Right atrium auricular region (tissue), 2 donors: ENCODE data around the gene IFNA16. TPM values are rescaled to one million over a fixed set of nuclear protein-coding genes. Genes with fewer than 3 reads are reported as not detected.
A peak's percentile ranks its signal among the peaks of the same experiment; 100 is the strongest.
"Not testable (repeated sequence)": the region's sequence is repeated elsewhere in the genome, so short reads cannot be mapped to it uniquely, and the experiment has no call there.

Experiments
- DNase-seq: peaks from one replicate; pipeline ENCODE4 v3.0.0-alpha.2; 2019; ENCODE audit warnings: low spot score
- H3K27ac ChIP-seq, 2 donors: fragments of 200-600 bp; sonication (generic); 1 replicate in 1 of 2; 2 replicates in 1 of 2; pipeline ENCODE4 v1.5.1; 2016 to 2019
- H3K27me3 ChIP-seq, 2 donors: fragments of 200-600 bp; sonication (generic); one replicate each; pipeline versions ENCODE4 v1.5.1 to v1.6.0; 2017 to 2019
- H3K36me3 ChIP-seq: fragments of 200-600 bp; sonication (generic); one replicate; pipeline ENCODE4 v1.5.1; 2016
- H3K4me1 ChIP-seq, 2 donors: fragments of 200-600 bp; sonication (generic); one replicate each; pipeline versions ENCODE4 v1.5.1 to v1.6.0; 2017 to 2019
- H3K4me3 ChIP-seq, 2 donors: fragments of 200-600 bp; sonication (generic); 1 replicate in 1 of 2; 2 replicates in 1 of 2; pipeline ENCODE4 v1.5.1; 2017 to 2019; ENCODE audit warnings: mild to moderate bottlenecking in 1 of 2, moderate library complexity in 1 of 2
- H3K9me3 ChIP-seq, 2 donors: fragments of 200-600 bp; sonication (generic); one replicate each; pipeline ENCODE4 v1.5.1; 2019
- total RNA-seq, 2 donors: library from RNA; depleted of rRNA; stranded (reverse); fragments of >200 nt; gene quantifications; one replicate each; pipeline ENCODE4 v1.1.0, GENCODE V29; 2016
- TF ChIP-seq, protein P1 (sequence below), 2 donors: fragments of 200-600 bp; sonication (generic); IDR thresholded peaks; one replicate each; pipeline ENCODE4 v1.5.1; 2019; ENCODE audit warnings: antibody characterized with exemption in 2 of 2

Gene IFNA16
- not detected for total RNA-seq

- H3K27ac ChIP-seq, H3K4me1 ChIP-seq, H3K4me3 ChIP-seq, H3K9me3 ChIP-seq, DNase-seq, H3K36me3 ChIP-seq, H3K27me3 ChIP-seq: not testable (repeated sequence)
These were observed at the start of gene IFNA16 for GRCh38 chr9:21217211-21217610. TSS of gene IFNA16 (minus strand) at chr9:21217311. CDS start at chr9:21217305, 6 bp downstream.

DNA sequence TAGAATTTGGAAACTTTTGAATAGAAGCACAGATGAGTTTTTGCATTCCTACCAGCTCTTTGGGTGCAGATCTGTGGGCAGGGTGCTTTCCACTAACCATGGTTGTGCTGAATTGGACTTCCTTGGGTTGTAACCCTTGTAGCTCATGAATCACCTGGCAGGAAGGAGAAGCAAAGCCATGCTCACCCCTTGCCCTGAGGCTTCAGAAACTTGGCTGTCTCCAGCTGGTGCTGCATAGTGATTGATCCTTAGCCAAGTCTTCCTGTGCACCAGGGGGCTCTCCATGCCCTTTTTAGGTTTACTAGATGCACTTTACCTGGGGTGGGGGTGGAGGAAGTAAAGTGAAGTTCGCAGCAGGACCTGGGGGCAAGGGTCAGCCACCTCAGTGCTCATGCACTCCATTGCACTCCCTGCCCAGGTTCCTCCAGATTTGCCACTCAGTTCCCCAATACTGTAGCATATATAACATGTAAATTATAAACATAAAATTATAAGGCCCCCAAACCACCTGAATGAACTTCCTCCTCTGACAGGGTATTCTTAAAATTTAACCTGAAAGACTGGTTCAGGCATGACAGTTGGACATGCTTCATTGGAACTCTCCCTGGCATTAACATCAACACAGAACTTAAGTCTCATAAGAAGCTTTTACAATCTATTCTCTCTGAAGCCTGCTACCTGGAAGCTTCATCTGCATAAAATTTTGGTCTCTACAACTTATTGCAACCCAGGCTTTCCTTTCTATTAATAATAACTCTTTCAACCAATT lies 48.5 kb upstream of the IFNA16 start:
- Histone ChIP-seq H3K4me3 (no peak overlapping the region), H3K27ac (no peak overlapping the region), H3K4me1 (no peaks in the 10 kb centered on the region), H3K36me3 (no peaks in the 10 kb centered on the region), H3K9me3 (no peaks in the 10 kb centered on the region), H3K27me3 (no peaks in the 10 kb centered on the region)
- TF ChIP-seq, protein P1, sequence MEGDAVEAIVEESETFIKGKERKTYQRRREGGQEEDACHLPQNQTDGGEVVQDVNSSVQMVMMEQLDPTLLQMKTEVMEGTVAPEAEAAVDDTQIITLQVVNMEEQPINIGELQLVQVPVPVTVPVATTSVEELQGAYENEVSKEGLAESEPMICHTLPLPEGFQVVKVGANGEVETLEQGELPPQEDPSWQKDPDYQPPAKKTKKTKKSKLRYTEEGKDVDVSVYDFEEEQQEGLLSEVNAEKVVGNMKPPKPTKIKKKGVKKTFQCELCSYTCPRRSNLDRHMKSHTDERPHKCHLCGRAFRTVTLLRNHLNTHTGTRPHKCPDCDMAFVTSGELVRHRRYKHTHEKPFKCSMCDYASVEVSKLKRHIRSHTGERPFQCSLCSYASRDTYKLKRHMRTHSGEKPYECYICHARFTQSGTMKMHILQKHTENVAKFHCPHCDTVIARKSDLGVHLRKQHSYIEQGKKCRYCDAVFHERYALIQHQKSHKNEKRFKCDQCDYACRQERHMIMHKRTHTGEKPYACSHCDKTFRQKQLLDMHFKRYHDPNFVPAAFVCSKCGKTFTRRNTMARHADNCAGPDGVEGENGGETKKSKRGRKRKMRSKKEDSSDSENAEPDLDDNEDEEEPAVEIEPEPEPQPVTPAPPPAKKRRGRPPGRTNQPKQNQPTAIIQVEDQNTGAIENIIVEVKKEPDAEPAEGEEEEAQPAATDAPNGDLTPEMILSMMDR (IDR thresholded peaks at IDR 0.05) = no peak
- DNase-seq = no peak

- Histone ChIP-seq H3K4me1 (peaks cover 0 to 8% of the 10 kb centered on the region in 2 donors), H3K4me3 (no peak overlapping the region), H3K9me3 (no peaks in the 10 kb centered on the region), H3K36me3 (no peaks in the 10 kb centered on the region), H3K27ac (no peak overlapping the region), H3K27me3 (no peaks in the 10 kb centered on the region)
- TF ChIP-seq, protein P1 (IDR thresholded peaks at IDR 0.05) = no peak
- DNase-seq = no peak
These were observed 38.6 kb upstream of the IFNA16 start for GRCh38 chr9:21255538-21256212.

DNA sequence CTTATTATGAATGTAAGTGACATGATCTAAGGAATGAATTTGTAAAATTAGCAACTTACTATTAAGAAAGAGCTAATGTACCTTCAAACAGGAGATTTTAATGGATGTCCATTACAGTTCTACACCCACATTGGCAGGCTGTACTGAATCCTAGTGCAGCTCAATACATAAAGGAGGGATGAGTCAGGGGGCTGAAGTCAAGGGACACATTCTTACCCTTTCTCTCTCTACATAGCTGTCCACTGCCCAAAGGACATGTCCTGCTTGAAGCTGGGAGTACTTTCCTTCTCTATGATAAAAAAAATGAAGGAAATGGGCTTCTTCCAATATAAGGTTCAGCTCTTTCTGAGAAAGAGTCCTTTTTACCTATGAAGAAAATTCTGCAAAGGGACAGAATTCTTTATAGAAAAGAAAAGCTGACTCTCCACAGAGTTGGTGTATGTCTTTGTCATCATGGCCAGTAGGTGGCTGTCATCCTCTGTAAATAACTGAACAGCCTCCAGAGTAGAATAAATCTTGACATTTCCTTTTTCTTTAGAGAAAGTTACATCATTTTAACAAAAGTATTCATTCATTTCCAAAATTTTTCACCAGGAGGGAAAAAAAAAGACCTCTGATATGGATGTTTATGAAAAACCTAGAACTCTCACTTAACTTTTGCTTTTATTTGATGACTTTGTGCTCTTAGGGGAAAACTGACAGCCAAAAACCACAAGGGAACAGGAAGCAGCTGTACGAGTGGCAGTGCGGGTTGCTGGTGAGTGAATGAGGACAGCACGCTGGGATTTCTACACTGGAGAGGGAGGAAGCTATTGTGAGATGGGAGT lies 35.8 kb upstream of the IFNA16 start:
- peaks cover 0 to 8% of the 10 kb centered on the region in 2 donors for H3K4me1 ChIP-seq
- H3K36me3 ChIP-seq = no peaks in the 10 kb centered on the region
- H3K27ac ChIP-seq = no peak overlapping the region
- H3K27me3 ChIP-seq = no peaks in the 10 kb centered on the region
- TF ChIP-seq, protein P1 (IDR thresholded peaks at IDR 0.05) = peak in 1 of 2 donors; percentile 65
- H3K9me3 ChIP-seq = no peaks in the 10 kb centered on the region
- H3K4me3 ChIP-seq = no peak overlapping the region
- DNase-seq = no peak

DNA sequence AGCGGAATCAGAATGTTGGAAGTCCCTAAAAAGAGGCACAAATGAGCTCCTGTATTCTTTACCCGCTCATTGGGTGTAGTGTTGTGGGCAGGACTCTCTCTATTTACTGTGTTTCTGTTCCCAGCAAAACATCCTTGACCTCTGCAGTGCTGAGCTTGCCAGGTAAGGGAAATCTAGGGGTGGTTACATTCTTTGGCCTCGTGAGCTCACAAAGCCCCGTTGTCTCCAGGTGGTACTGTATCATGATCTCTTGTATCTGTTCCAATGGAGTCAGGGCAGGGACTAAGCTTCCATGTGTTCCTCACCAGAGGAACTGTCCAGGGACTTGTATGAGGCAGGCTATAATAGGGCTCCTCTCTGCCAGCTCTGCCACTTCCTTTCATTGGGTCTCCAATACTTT lies 34.5 kb upstream of the IFNA16 start:
- no peak overlapping the region for H3K4me3 ChIP-seq
- H3K9me3 ChIP-seq = no peaks in the 10 kb centered on the region
- TF ChIP-seq, protein P1 (IDR thresholded peaks at IDR 0.05) = no peak
- H3K27me3 ChIP-seq = no peaks in the 10 kb centered on the region
- no peak for DNase-seq
- no peaks in the 10 kb centered on the region for H3K36me3 ChIP-seq
- H3K27ac ChIP-seq = no peak overlapping the region
- H3K4me1 ChIP-seq = peaks cover 0 to 8% of the 10 kb centered on the region in 2 donors

DNA sequence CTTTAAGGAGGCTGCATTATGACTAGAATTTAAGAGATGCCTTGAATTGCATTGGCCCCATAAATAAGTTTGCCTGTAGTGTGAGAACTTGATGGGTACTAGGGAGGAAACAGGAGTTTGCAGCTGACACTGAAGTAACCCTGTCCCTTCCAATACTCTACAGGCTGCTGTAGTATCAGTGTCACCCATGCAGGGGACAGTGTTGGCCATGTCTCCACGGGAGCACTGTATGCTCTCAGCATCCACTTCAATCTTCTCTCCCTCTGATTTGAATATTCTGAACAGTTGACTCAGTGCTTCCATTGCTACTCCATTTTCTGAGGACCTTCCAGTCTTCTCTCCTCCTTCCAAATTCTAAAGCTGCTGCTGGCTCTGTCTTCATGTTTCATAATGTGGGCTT lies 34.1 kb upstream of the IFNA16 start:
- Histone ChIP-seq H3K27ac (no peak overlapping the region), H3K9me3 (no peaks in the 10 kb centered on the region), H3K27me3 (no peaks in the 10 kb centered on the region), H3K4me3 (no peak overlapping the region), H3K36me3 (no peaks in the 10 kb centered on the region), H3K4me1 (peaks cover 0 to 8% of the 10 kb centered on the region in 2 donors)
- no peak for DNase-seq
- TF ChIP-seq, protein P1 (IDR thresholded peaks at IDR 0.05) = no peak
